HFFc6 (cell line): ENCODE results near the gene PTPN11. TPM values are rescaled to one million over a fixed set of nuclear protein-coding genes. Genes with fewer than 3 reads are reported as not detected.
"Not testable (repeated sequence)": the region's sequence is repeated elsewhere in the genome, so short reads cannot be mapped to it uniquely, and the experiment has no call there.

Source experiments
- DNase-seq: peaks from one replicate; pipeline ENCODE4 v3.0.0-alpha.2; 2018
- H3K27ac Mint-ChIP-seq: 2 replicates; pipeline ENCODE4 v1.8.0; 2020; ENCODE audit warnings: mild to moderate bottlenecking, mixed read lengths
- H3K27me3 Mint-ChIP-seq: 2 replicates; pipeline ENCODE4 v1.8.0; 2021; ENCODE audit warnings: mild to moderate bottlenecking, moderate library complexity, mixed read lengths; ENCODE audit not compliant: insufficient read depth
- H3K36me3 Mint-ChIP-seq: 2 replicates; pipeline ENCODE4 v1.8.0; 2021; ENCODE audit warnings: low read depth, mixed read lengths
- H3K4me1 Mint-ChIP-seq: 2 replicates; pipeline ENCODE4 v1.8.0; 2020; ENCODE audit warnings: low read depth, mixed read lengths
- H3K4me3 Mint-ChIP-seq: 2 replicates; pipeline ENCODE4 v1.8.0; 2020; ENCODE audit warnings: mild to moderate bottlenecking, moderate library complexity, mixed read lengths
- H3K9me3 Mint-ChIP-seq: 2 replicates; pipeline ENCODE4 v1.8.0; 2020; ENCODE audit warnings: mild to moderate bottlenecking, mixed read lengths
- total RNA-seq, 6 experiments: library from RNA; stranded (reverse); fragmentation: NEBNext Ultra II Directional; extraction: Animal tissue kit (Norgen Biotek cat#: 25700); gene quantifications; 2 replicates in 1 of 6; 3 replicates in 5 of 6; pipeline ENCODE4 v1.2.3, GENCODE V29; 2021
- TF ChIP-seq, protein P1 (sequence below): fragments of 200-600 bp; sonication (generic); IDR thresholded peaks from 2 replicates; pipeline ENCODE4 v1.5.0; 2021; ENCODE audit warnings: antibody characterized with exemption, mild to moderate bottlenecking

The PTPN11 gene
- total RNA-seq, 6 experiments from 2014 or later = 132 to 160 (median 144) TPM

DNA sequence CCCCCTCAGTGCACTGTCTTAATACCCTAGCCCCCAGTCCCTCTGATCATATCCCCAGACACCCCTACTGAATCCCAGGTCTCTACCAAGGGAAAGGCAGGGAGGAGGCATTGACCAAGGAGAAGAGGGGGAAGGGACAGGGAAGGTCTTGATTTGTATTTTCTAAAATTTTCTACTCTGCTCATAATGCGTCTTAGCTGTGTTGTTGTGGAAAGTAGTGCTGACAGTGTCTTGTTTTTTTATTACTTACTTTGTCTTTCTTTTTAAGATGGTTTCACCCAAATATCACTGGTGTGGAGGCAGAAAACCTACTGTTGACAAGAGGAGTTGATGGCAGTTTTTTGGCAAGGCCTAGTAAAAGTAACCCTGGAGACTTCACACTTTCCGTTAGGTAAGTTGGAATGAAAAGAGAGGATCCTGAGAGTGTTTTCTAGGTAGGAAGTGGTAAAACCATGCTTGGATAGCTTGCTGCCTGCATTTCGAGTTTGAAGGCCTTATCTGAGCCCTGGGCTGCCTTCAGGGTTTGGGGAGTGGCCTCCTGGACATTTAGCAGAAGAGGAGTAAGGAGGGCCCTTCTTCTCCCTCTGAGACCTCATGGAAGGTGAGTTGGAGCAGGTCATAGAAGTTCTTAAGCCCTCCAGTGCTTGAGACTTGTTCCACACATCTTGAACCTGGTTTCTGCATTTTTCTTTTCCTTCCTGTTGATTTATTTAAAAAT is 27.4 kb downstream of the PTPN11 start:
- DNase-seq = no peak
- TF ChIP-seq, protein P1, sequence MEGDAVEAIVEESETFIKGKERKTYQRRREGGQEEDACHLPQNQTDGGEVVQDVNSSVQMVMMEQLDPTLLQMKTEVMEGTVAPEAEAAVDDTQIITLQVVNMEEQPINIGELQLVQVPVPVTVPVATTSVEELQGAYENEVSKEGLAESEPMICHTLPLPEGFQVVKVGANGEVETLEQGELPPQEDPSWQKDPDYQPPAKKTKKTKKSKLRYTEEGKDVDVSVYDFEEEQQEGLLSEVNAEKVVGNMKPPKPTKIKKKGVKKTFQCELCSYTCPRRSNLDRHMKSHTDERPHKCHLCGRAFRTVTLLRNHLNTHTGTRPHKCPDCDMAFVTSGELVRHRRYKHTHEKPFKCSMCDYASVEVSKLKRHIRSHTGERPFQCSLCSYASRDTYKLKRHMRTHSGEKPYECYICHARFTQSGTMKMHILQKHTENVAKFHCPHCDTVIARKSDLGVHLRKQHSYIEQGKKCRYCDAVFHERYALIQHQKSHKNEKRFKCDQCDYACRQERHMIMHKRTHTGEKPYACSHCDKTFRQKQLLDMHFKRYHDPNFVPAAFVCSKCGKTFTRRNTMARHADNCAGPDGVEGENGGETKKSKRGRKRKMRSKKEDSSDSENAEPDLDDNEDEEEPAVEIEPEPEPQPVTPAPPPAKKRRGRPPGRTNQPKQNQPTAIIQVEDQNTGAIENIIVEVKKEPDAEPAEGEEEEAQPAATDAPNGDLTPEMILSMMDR = no peak
- no peak overlapping the region for H3K4me3 Mint-ChIP-seq
- no peak overlapping the region for H3K27ac Mint-ChIP-seq
- no peaks in the 10 kb centered on the region for H3K4me1 Mint-ChIP-seq
- no peaks in the 10 kb centered on the region for H3K9me3 Mint-ChIP-seq
- no peaks in the 10 kb centered on the region for H3K27me3 Mint-ChIP-seq
- H3K36me3 Mint-ChIP-seq = peaks cover 11% of the 10 kb centered on the region; the same call in 1 of the 2 replicates

DNA sequence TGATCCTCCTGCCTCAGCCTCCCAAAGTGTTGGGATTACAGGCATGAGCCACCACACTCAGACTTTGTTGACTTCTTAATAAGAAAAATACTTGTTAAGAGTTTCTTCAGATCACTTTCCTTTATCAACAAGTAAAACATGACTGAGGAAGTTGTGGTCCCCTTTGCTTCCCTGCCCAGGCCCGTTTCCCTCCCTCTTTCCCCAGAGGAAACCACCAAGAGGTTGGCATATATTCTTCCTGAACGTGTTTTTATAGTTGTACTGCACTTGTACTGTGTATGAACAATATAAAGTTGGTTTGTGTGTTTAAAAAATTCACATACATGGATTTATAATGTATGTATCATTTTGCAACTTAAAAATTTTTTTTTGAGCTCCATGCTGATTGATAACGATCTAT is 28.4 kb downstream of the PTPN11 start:
- Mint-ChIP-seq H3K4me3 (no peak overlapping the region), H3K36me3 (peaks cover 15% of the 10 kb centered on the region; the same call in 1 of the 2 replicates), H3K27ac (no peak overlapping the region), H3K27me3 (no peaks in the 10 kb centered on the region), H3K9me3 (no peaks in the 10 kb centered on the region), H3K4me1 (no peaks in the 10 kb centered on the region)
- no peak for DNase-seq
- TF ChIP-seq, protein P1 = no peak

DNA sequence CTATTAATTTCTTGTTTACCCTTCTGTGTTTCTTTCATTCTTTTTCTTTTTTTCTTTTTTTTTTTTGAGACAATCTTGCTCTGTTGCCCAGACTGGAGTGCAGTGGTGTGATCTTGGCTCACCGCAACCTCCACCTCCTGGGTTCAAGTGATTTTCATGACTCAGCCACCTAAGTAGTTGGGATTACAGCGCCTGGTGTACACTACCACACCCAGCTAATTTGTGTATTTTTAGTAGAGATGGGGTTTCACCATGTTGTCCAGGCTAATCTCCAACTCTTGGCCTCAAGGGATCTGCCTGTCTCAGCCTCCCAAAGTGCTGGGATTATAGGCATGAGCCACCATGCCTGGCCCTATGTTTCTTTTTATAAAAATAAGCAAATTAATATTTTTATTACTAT is 29.4 kb downstream of the PTPN11 start:
- not testable (repeated sequence) for H3K4me1 Mint-ChIP-seq, H3K4me3 Mint-ChIP-seq, H3K27me3 Mint-ChIP-seq, H3K27ac Mint-ChIP-seq, H3K9me3 Mint-ChIP-seq, DNase-seq
- peaks cover 15% of the 10 kb centered on the region; the same call in 1 of the 2 replicates for H3K36me3 Mint-ChIP-seq

DNA sequence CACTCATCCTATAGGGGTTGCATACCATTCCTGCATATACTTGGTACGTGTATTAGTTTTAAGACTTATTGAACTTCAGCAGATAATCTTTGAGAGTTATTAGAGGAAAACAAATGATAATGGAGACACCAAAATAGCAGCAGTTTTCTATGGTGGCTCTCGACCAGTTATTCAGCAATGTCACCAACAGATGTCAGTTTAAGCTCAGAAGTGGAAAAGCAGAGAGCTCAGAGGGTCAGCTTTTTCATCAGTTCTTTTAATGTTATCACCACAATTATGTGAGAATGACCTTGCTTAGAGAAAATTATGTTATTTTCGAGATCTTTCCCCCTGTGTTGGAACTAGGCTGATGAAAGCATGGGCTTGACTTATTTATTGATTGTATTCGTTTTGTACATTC is 32.0 kb downstream of the PTPN11 start:
- no peaks in the 10 kb centered on the region for H3K9me3 Mint-ChIP-seq
- DNase-seq = no peak
- no peak overlapping the region for H3K4me3 Mint-ChIP-seq
- TF ChIP-seq, protein P1 = no peak
- H3K36me3 Mint-ChIP-seq = peaks cover 22% of the 10 kb centered on the region
- H3K4me1 Mint-ChIP-seq = no peaks in the 10 kb centered on the region
- no peaks in the 10 kb centered on the region for H3K27me3 Mint-ChIP-seq
- no peak overlapping the region for H3K27ac Mint-ChIP-seq

DNA sequence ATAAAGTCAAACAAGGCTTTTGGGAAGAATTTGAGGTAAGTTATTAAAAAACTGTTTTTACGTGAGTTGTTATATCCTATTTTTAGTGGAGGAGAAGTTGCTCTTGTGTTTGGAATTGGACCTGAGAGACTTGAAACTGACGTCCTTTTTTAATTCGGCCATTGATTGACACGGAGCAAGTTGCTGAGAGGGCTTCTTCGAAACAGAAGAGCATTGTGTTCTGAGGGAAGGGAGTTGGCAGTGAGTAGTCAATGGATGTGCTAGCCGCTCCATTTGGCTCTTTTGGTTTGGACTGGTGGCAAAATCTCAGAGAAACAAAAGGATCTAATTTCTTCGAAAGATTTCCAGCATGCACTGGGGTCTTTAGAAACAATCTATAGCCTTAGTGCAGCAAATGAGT is 37.3 kb downstream of the PTPN11 start:
- Mint-ChIP-seq H3K4me3 (no peak overlapping the region), H3K27ac (no peak overlapping the region), H3K4me1 (no peaks in the 10 kb centered on the region), H3K36me3 (peaks cover 37% of the 10 kb centered on the region), H3K9me3 (no peaks in the 10 kb centered on the region), H3K27me3 (peaks cover 1% of the 10 kb centered on the region; the same call in 1 of the 2 replicates)
- no peak for DNase-seq
- TF ChIP-seq, protein P1 = no peak

DNA sequence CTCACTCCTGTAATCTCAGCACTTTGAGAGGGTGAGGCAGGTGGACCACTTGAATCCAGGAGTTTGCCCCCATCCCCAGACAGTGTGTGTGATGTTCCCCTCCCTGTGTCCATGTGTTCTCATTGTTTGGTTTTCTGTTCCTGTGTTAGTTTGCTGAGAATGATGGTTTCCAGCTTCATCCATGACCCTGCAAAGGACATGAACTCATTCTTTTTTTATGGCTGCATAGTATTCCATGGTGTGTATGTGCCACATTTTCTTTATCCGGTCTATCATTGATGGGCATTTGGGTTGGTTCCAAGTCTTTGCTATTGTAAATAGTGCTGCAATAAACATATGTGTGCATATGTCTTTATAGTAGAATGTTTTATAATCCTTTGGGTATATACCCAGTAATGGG is 38.4 kb downstream of the PTPN11 start:
- not testable (repeated sequence) for H3K27ac Mint-ChIP-seq, H3K4me1 Mint-ChIP-seq, H3K27me3 Mint-ChIP-seq, H3K4me3 Mint-ChIP-seq, DNase-seq, H3K9me3 Mint-ChIP-seq
- H3K36me3 Mint-ChIP-seq = peaks cover 32% of the 10 kb centered on the region
